Measurements from ENCODE around the gene ABCC11.

GRCh38 chr16:48162839-48163410 lies 84.4 kb downstream of the ABCC11 start:
- TF ChIP-seq CTCF (IDR thresholded peaks at IDR 0.05), result no peak
- no peak for TF ChIP-seq POLR2A (IDR thresholded peaks at IDR 0.05)

Measured in lower leg skin (tissue), 3 donors.